Measurements from ENCODE around the gene VWCE. TPM values are rescaled to one million over a fixed set of nuclear protein-coding genes. Genes with fewer than 3 reads are reported as not detected.
A peak's percentile ranks its signal among the peaks of the same experiment; 100 is the strongest.

The VWCE gene, protein sequence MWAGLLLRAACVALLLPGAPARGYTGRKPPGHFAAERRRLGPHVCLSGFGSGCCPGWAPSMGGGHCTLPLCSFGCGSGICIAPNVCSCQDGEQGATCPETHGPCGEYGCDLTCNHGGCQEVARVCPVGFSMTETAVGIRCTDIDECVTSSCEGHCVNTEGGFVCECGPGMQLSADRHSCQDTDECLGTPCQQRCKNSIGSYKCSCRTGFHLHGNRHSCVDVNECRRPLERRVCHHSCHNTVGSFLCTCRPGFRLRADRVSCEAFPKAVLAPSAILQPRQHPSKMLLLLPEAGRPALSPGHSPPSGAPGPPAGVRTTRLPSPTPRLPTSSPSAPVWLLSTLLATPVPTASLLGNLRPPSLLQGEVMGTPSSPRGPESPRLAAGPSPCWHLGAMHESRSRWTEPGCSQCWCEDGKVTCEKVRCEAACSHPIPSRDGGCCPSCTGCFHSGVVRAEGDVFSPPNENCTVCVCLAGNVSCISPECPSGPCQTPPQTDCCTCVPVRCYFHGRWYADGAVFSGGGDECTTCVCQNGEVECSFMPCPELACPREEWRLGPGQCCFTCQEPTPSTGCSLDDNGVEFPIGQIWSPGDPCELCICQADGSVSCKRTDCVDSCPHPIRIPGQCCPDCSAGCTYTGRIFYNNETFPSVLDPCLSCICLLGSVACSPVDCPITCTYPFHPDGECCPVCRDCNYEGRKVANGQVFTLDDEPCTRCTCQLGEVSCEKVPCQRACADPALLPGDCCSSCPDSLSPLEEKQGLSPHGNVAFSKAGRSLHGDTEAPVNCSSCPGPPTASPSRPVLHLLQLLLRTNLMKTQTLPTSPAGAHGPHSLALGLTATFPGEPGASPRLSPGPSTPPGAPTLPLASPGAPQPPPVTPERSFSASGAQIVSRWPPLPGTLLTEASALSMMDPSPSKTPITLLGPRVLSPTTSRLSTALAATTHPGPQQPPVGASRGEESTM
- polyA plus RNA-seq (2012; ENCODE audit: low read depth, missing spikeins), result 5.2 TPM

DNA sequence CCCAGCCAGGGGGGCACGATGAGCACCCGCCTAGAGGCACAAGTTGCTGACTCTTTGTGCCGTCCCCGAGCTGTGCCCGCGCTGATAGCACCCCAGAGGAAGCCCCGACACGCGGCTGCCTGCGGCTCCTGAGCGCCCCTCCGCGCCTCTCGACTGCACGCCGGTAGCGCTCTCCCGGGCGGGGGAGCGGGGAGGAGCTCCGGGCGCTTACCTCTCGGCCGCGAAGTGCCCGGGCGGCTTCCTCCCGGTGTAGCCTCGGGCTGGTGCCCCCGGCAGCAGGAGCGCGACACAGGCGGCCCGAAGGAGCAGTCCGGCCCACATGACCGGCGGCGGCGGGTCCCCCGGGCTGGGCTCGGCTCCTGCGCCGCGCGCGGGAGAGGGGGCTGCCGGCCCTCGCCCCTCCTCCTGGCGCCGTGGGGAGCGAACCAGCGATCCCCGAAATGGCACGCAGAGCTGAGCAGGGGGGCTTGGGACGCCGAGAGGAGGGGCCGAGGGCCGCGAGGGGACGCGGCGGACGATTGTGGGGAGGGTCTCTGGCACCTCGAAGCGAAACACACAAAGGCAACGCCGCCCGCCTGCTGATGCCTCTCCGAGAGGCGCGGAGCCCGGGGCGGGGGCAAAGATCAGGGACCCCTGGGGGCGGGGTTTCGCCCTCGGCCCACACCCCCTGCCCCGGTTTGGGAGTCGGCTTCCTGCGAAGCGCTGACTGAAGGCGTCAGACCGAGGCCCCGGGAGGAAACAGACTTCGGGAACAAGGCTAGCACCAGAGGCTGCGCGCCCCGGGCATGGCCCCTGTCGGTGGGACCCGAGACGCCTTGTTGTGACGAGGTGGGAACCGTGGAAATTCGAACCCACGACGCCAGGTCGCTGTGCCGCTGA is at the start of gene VWCE:
Gene VWCE, minus strand, starts transcription at position 600 of the 879 bp plus-strand sequence. Its CDS starts 279 bp downstream, at position 321.
- DNase-seq (ENCODE audit: insufficient read length, low spot score) (peak; percentile 96), FAIRE-seq (peak; percentile 77)
- peak; percentile 66; the same call in 1 of the 2 replicates for TF ChIP-seq POLR2AphosphoS5 (IDR thresholded peaks at IDR 0.05; ENCODE audit: low read depth, low read length)
- TF ChIP-seq SPI1 (IDR thresholded peaks at IDR 0.05; ENCODE audit: low read depth, low read length), result no peak
- peak; percentile 71 for TF ChIP-seq POLR2A (IDR thresholded peaks at IDR 0.05; ENCODE audit: low read depth, low read length)
- no peak for TF ChIP-seq PAX5 (IDR thresholded peaks at IDR 0.05; ENCODE audit: insufficient read depth, low read length, severe bottlenecking)
- peak; percentile 46; the same call in 1 of the 2 replicates for TF ChIP-seq TAF1 (IDR thresholded peaks at IDR 0.05; ENCODE audit: low read depth, low read length)
- TF ChIP-seq POU2F2 (IDR thresholded peaks at IDR 0.05; ENCODE audit: low read depth, low read length), result 0 out of 2 replicates have a peak, but pooled peaks have one; percentile 44

GRCh38 chr11:61343792-61344745 is 49.0 kb upstream of the VWCE start:
- no peak for FAIRE-seq
- no peak for DNase-seq (ENCODE audit: insufficient read length, low spot score)

DNA sequence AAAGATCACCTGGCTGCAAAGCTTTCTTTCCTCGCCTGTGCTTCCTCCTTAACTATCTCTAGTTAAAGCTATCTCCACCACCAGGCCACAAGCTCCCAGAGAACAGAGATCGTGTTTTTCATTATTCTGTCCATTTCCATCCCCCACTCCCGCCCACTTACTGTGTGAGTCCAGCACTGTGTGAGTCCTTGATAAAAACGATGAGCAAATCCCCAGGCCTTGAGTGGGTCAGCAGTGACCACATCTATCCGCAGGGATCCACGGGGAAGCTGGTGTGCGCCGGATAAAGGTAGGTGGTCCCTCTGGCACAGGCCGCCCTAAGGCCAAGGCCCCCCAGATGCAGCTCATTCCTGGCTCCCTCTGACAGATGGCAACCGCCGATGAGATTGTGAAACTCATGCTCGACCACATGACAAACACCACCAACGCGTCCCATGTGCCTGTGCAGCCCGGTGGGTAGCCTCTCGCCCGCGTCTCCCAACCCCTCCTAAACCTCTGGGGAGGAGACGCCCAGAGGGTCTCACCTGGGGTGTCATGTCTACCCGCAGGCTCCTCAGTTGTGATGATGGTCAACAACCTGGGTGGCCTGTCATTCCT is 47.2 kb upstream of the VWCE start:
- TF ChIP-seq POLR2A (IDR thresholded peaks at IDR 0.05; ENCODE audit: low read depth, low read length), result no peak
- no peak for TF ChIP-seq POU2F2 (IDR thresholded peaks at IDR 0.05; ENCODE audit: low read depth, low read length)
- TF ChIP-seq SPI1 (IDR thresholded peaks at IDR 0.05; ENCODE audit: low read depth, low read length), result no peak
- TF ChIP-seq PAX5 (IDR thresholded peaks at IDR 0.05; ENCODE audit: insufficient read depth, low read length, severe bottlenecking), result no peak
- no peak for TF ChIP-seq POLR2AphosphoS5 (IDR thresholded peaks at IDR 0.05; ENCODE audit: low read depth, low read length)
- TF ChIP-seq TAF1 (IDR thresholded peaks at IDR 0.05; ENCODE audit: low read depth, low read length), result no peak
- DNase-seq (ENCODE audit: insufficient read length, low spot score), result no peak
- no peak for FAIRE-seq

More at GRCh38 chr11:61343792-61344745, 49.0 kb upstream of the VWCE start:
- TF ChIP-seq SPI1 (IDR thresholded peaks at IDR 0.05; ENCODE audit: low read depth, low read length) (no peak), PAX5 (IDR thresholded peaks at IDR 0.05; ENCODE audit: insufficient read depth, low read length, severe bottlenecking) (no peak), POLR2A (IDR thresholded peaks at IDR 0.05; ENCODE audit: low read depth, low read length) (no peak), POU2F2 (IDR thresholded peaks at IDR 0.05; ENCODE audit: low read depth, low read length) (no peak), POLR2AphosphoS5 (IDR thresholded peaks at IDR 0.05; ENCODE audit: low read depth, low read length) (no peak), TAF1 (IDR thresholded peaks at IDR 0.05; ENCODE audit: low read depth, low read length) (no peak)

DNA sequence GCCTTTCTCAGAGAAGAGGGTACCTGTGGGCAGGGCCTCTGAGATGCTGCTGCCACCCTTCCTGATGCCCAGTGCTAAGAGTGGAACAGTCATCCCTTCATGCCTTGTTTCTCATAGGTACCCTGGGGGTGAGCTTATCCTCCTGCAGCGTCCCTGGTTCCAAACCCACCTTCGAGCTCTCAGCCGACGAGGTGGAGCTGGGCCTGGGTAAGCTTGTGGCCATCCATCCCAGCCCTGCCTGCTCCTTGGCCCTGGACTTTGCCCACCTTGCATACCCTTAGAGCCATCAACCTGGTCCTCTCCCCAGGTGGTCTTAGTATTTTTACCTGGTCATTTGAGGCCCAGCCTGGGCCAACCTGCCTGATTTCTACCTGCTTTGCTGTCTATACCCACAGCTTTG is 46.6 kb upstream of the VWCE start:
- no peak for TF ChIP-seq POLR2AphosphoS5 (IDR thresholded peaks at IDR 0.05; ENCODE audit: low read depth, low read length)
- TF ChIP-seq POU2F2 (IDR thresholded peaks at IDR 0.05; ENCODE audit: low read depth, low read length), result no peak
- TF ChIP-seq SPI1 (IDR thresholded peaks at IDR 0.05; ENCODE audit: low read depth, low read length), result no peak
- no peak for TF ChIP-seq PAX5 (IDR thresholded peaks at IDR 0.05; ENCODE audit: insufficient read depth, low read length, severe bottlenecking)
- TF ChIP-seq TAF1 (IDR thresholded peaks at IDR 0.05; ENCODE audit: low read depth, low read length), result no peak
- no peak for TF ChIP-seq POLR2A (IDR thresholded peaks at IDR 0.05; ENCODE audit: low read depth, low read length)
- FAIRE-seq (no peak), DNase-seq (ENCODE audit: insufficient read length, low spot score) (no peak)

DNA sequence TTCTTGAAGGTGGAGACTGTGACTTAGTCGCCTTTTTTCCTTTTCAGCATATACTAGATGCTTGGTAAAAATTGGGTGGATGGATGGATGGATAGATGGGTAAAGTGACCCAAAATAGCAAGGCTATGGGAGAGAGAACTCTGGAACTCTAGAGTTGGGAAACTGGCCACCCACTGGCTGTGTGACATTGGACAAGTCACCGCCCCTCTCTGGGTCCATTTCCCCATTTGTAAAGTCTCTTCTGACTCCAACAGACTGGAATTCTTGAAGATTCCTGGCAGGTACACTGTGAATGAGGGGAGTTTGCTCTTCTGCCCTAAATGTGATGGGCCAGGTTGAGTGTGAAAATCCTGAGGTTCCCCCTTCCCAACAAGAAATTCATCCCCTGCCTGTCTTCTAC is 45.9 kb upstream of the VWCE start:
- DNase-seq (ENCODE audit: insufficient read length, low spot score) (no peak), FAIRE-seq (no peak)
- TF ChIP-seq PAX5 (IDR thresholded peaks at IDR 0.05; ENCODE audit: insufficient read depth, low read length, severe bottlenecking), result no peak
- TF ChIP-seq POLR2AphosphoS5 (IDR thresholded peaks at IDR 0.05; ENCODE audit: low read depth, low read length), result no peak
- no peak for TF ChIP-seq SPI1 (IDR thresholded peaks at IDR 0.05; ENCODE audit: low read depth, low read length)
- no peak for TF ChIP-seq POLR2A (IDR thresholded peaks at IDR 0.05; ENCODE audit: low read depth, low read length)
- no peak for TF ChIP-seq POU2F2 (IDR thresholded peaks at IDR 0.05; ENCODE audit: low read depth, low read length)
- TF ChIP-seq TAF1 (IDR thresholded peaks at IDR 0.05; ENCODE audit: low read depth, low read length), result no peak

- TF ChIP-seq TAF1 (IDR thresholded peaks at IDR 0.05; ENCODE audit: low read depth, low read length), result no peak
- TF ChIP-seq POLR2AphosphoS5 (IDR thresholded peaks at IDR 0.05; ENCODE audit: low read depth, low read length), result no peak
- TF ChIP-seq SPI1 (IDR thresholded peaks at IDR 0.05; ENCODE audit: low read depth, low read length), result no peak
- TF ChIP-seq POLR2A (IDR thresholded peaks at IDR 0.05; ENCODE audit: low read depth, low read length), result no peak
- TF ChIP-seq PAX5 (IDR thresholded peaks at IDR 0.05; ENCODE audit: insufficient read depth, low read length, severe bottlenecking), result no peak
- no peak for TF ChIP-seq POU2F2 (IDR thresholded peaks at IDR 0.05; ENCODE audit: low read depth, low read length)
- DNase-seq (ENCODE audit: insufficient read length, low spot score) (no peak), FAIRE-seq (no peak)
These were observed 44.4 kb upstream of the VWCE start for GRCh38 chr11:61339490-61339878.

- no peak for TF ChIP-seq POLR2A (IDR thresholded peaks at IDR 0.05; ENCODE audit: low read depth, low read length)
- TF ChIP-seq PAX5 (IDR thresholded peaks at IDR 0.05; ENCODE audit: insufficient read depth, low read length, severe bottlenecking), result no peak
- no peak for TF ChIP-seq POLR2AphosphoS5 (IDR thresholded peaks at IDR 0.05; ENCODE audit: low read depth, low read length)
- FAIRE-seq (no peak), DNase-seq (ENCODE audit: insufficient read length, low spot score) (no peak)
These were observed 43.8 kb upstream of the VWCE start for GRCh38 chr11:61338783-61339489.
